ENCODE measurements around the gene UVRAG.

DNA sequence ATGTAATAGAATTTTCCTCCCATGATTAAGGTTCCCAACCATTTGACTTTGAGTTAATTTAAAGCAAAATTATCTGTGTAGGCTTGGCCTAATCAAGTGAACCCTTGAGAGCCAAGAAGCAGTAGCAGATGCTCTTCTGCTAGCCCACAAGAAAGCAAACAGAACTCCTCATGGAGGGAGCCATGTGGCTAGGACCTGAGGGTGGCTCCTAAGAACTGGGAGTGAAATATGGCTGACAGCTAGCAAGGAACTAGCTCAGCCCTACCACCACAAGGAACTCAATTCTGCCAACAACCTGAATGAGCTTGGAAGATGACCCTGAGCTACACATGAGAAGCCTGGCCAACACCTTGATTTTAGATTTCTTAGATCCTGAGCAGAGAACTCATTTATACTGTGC, 223.6 kb downstream of the UVRAG start:
- TF ChIP-seq POLR2A (IDR thresholded peaks at IDR 0.05): no peak
- no peak for TF ChIP-seq CTCF (IDR thresholded peaks at IDR 0.05)
- no peak for TF ChIP-seq EP300 (IDR thresholded peaks at IDR 0.05)

Data from tibial nerve (tissue), 4 donors.